Mammary epithelial cell (primary cell): ENCODE results near the gene MAP3K19.

Source experiments
- CTCF ChIP-seq, 2 donors: IDR thresholded peaks in 1 of 2; conservative IDR thresholded peaks in 1 of 2; 2 replicates each; pipeline ENCODE4 v1.5.1; 2011 to 2012; ENCODE audit warnings: inconsistent platforms in 2 of 2, low read length in 2 of 2, mild to moderate bottlenecking in 2 of 2, control low read depth in 1 of 2, low read depth in 1 of 2; ENCODE audit not compliant: insufficient read depth in 1 of 2; ENCODE audit errors: extremely low read depth in 1 of 2
- EZH2 ChIP-seq: IDR thresholded peaks from 2 replicates; pipeline ENCODE4 v1.6.1; 2012; ENCODE audit warnings: low read length, inconsistent platforms, borderline replicate concordance

- no peak for TF ChIP-seq CTCF (conservative IDR thresholded peaks at IDR 0.05 in 1 of 2, IDR thresholded peaks at IDR 0.05 in 1 of 2; ENCODE audit: extremely low read depth in 1 of 2, insufficient read depth in 1 of 2, low read depth in 1 of 2, low read length in 2 of 2)
- no peak for TF ChIP-seq EZH2
Observed at GRCh38 chr2:134932864-134933526, 114.3 kb downstream of the MAP3K19 start.
